Measurements from ENCODE around the gene SLC35C1.

DNA sequence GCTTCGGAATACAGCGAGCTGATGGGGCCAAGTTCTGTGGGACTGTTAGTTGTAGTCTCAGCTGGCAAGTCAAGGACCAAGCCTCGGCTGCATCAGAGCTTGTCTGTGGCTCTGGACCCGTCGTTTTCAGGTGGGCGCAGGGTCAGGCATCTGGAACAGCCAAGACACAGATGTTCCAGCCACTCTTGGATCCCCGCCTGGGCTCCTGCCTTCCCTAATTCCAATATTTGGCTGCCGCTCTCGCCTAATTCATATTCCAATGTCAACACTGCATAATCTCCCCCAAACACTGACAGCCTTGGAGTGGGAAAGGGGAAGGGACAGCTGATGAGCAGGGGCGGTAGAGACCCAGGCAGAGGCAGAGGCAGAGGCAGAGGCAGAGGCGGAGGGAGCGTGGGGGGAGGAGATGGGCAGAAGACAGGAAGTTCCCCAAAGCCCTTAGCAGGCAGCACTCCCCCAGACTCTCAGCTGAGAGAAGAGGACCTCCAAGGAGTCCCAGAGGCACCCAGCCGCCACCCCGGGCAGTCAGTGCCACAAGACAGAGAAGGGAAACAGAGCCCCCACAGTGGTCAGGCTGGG, 49.6 kb upstream of the SLC35C1 start:
- no peak for TF ChIP-seq POLR2A (IDR thresholded peaks at IDR 0.05; ENCODE audit: low read depth, low read length)
- TF ChIP-seq, protein P1, sequence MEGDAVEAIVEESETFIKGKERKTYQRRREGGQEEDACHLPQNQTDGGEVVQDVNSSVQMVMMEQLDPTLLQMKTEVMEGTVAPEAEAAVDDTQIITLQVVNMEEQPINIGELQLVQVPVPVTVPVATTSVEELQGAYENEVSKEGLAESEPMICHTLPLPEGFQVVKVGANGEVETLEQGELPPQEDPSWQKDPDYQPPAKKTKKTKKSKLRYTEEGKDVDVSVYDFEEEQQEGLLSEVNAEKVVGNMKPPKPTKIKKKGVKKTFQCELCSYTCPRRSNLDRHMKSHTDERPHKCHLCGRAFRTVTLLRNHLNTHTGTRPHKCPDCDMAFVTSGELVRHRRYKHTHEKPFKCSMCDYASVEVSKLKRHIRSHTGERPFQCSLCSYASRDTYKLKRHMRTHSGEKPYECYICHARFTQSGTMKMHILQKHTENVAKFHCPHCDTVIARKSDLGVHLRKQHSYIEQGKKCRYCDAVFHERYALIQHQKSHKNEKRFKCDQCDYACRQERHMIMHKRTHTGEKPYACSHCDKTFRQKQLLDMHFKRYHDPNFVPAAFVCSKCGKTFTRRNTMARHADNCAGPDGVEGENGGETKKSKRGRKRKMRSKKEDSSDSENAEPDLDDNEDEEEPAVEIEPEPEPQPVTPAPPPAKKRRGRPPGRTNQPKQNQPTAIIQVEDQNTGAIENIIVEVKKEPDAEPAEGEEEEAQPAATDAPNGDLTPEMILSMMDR (IDR thresholded peaks at IDR 0.05; ENCODE audit: extremely low read depth in 1 of 2, insufficient read depth in 1 of 2, low read depth in 1 of 2, low read length in 2 of 2) = no peak
- TF ChIP-seq, protein P2, sequence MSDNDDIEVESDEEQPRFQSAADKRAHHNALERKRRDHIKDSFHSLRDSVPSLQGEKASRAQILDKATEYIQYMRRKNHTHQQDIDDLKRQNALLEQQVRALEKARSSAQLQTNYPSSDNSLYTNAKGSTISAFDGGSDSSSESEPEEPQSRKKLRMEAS (IDR thresholded peaks at IDR 0.05; ENCODE audit: insufficient read depth, insufficient read length) = no peak
- no peak for TF ChIP-seq POLR2AphosphoS5 (IDR thresholded peaks at IDR 0.05; ENCODE audit: insufficient read depth, low read depth, low read length)
- TF ChIP-seq MYC (IDR thresholded peaks at IDR 0.05; ENCODE audit: low read depth, low read length) = no peak
- no peak for TF ChIP-seq JUN (IDR thresholded peaks at IDR 0.05; ENCODE audit: borderline replicate concordance, insufficient read depth, insufficient read length, low read depth)
- no peak for TF ChIP-seq EZH2 (IDR thresholded peaks at IDR 0.05; ENCODE audit: borderline replicate concordance, low read depth, low read length, severe bottlenecking)
- no peak for TF ChIP-seq GATA2 (IDR thresholded peaks at IDR 0.05; ENCODE audit: insufficient read depth, insufficient read length, low read depth, low read length)
